Activated CD4-positive, alpha-beta T cell treated with anti-CD3 and anti-CD28 coated beads for 24 hours (primary cell): ENCODE results near the gene AFF1.
"Not testable (repeated sequence)": the region's sequence is repeated elsewhere in the genome, so short reads cannot be mapped to it uniquely, and the experiment has no call there.

ENCODE experiments used
- DNase-seq, 2 donors: peaks; one replicate each; pipeline ENCODE4 v3.0.0-alpha.2; 2020; ENCODE audit warnings: low read depth in 2 of 2

The AFF1 gene

GRCh38 chr4:87011340-87012034 lies 76.7 kb downstream of the AFF1 start:
- no peak for DNase-seq

- no peak for DNase-seq
Observed at GRCh38 chr4:87012265-87012953, 77.6 kb downstream of the AFF1 start.

- DNase-seq: not testable (repeated sequence)
Observed at GRCh38 chr4:87012954-87013308, 78.1 kb downstream of the AFF1 start.

GRCh38 chr4:87014284-87014782 lies 79.5 kb downstream of the AFF1 start:
- DNase-seq: no peak

- DNase-seq: no peak
Observed at GRCh38 chr4:87015416-87015815, 80.6 kb downstream of the AFF1 start.

GRCh38 chr4:87017580-87018342 lies 83.0 kb downstream of the AFF1 start:
- peak in 1 of 2 donors; percentile 23 for DNase-seq

GRCh38 chr4:87018753-87019152 lies 83.9 kb downstream of the AFF1 start:
- no peak for DNase-seq

GRCh38 chr4:87019246-87019791 lies 84.5 kb downstream of the AFF1 start:
- DNase-seq: no peak

GRCh38 chr4:87019898-87020297 lies 85.1 kb downstream of the AFF1 start:
- DNase-seq: no peak

GRCh38 chr4:87024201-87024600 lies 89.4 kb downstream of the AFF1 start:
- DNase-seq: no peak

GRCh38 chr4:87025023-87025613 lies 90.3 kb downstream of the AFF1 start:
- no peak for DNase-seq

- no peak for DNase-seq
Observed at GRCh38 chr4:87025614-87026041, 90.8 kb downstream of the AFF1 start.

GRCh38 chr4:87026800-87027495 lies 92.1 kb downstream of the AFF1 start:
- DNase-seq: no peak

- DNase-seq: no peak
Observed at GRCh38 chr4:87029356-87029755, 94.5 kb downstream of the AFF1 start.

GRCh38 chr4:87030124-87030523 lies 95.3 kb downstream of the AFF1 start:
- no peak for DNase-seq

GRCh38 chr4:87030755-87031441 lies 96.1 kb downstream of the AFF1 start:
- no peak for DNase-seq

GRCh38 chr4:87031920-87032319 lies 97.1 kb downstream of the AFF1 start:
- no peak for DNase-seq

GRCh38 chr4:87032884-87033533 lies 98.2 kb downstream of the AFF1 start:
- no peak for DNase-seq

- DNase-seq: no peak
Observed at GRCh38 chr4:87033902-87034301, 99.1 kb downstream of the AFF1 start.

GRCh38 chr4:87034527-87034926 lies 99.7 kb downstream of the AFF1 start:
- DNase-seq: no peak
